ENCODE measurements around the gene ZBTB7C. TPM values are rescaled to one million over a fixed set of nuclear protein-coding genes. Genes with fewer than 3 reads are reported as not detected.

The ZBTB7C gene
- total RNA-seq, 1 experiment from 2014 or later = 0.18 TPM

GRCh38 chr18:48339692-48340091 lies 69.5 kb downstream of the ZBTB7C start:
- POLR2A ChIA-PET = no interaction called here
- H3K27ac Mint-ChIP-seq (ENCODE audit: unreplicated experiment) = no peak overlapping the region

GRCh38 chr18:48338915-48339314 lies 70.3 kb downstream of the ZBTB7C start:
- H3K4me3 ChIP-seq (ENCODE audit: low read depth, low read length) = no peak overlapping the region
- intact Hi-C loops (cut with micrococcal nuclease; ENCODE audit: unreplicated experiment) = no loop called here
- H3K4me3 Mint-ChIP-seq (ENCODE audit: unreplicated experiment) = no peak overlapping the region
- no peak overlapping the region for H3K27ac Mint-ChIP-seq (ENCODE audit: unreplicated experiment)
- no peaks in the 10 kb centered on the region for H3K27me3 Mint-ChIP-seq (ENCODE audit: insufficient read depth, unreplicated experiment)
- no peak for TF ChIP-seq CTCF (IDR thresholded peaks at IDR 0.05; ENCODE audit: insufficient read depth in 1 of 2, low read depth in 1 of 2, low read length in 1 of 2, severe bottlenecking in 1 of 2, unreplicated experiment in 1 of 2)
- H3K4me1 Mint-ChIP-seq (ENCODE audit: low read depth, unreplicated experiment) = peaks cover 7% of the 10 kb centered on the region
- H3K36me3 ChIP-seq (ENCODE audit: control insufficient read depth, insufficient read depth, low read length) = no peaks in the 10 kb centered on the region
- H3K27me3 ChIP-seq (replicated peaks; ENCODE audit: control insufficient read depth, insufficient read depth, low read length) = no peaks in the 10 kb centered on the region
- H3K9me3 ChIP-seq = no peaks in the 10 kb centered on the region
- no TSS peak for BruUV-seq (replicated peaks)
- H3K9me3 Mint-ChIP-seq (ENCODE audit: unreplicated experiment) = no peaks in the 10 kb centered on the region
- no peaks in the 10 kb centered on the region for H3K36me3 Mint-ChIP-seq (ENCODE audit: insufficient read depth, unreplicated experiment)
- no peak for DNase-seq
- POLR2A ChIA-PET = no interaction called here
- 0 out of 2 replicates have a peak, but pooled peaks cover 5% of the 10 kb centered on the region for H3K4me1 ChIP-seq
- CTCF ChIA-PET = no interaction called here

More at GRCh38 chr18:48339692-48340091, 69.5 kb downstream of the ZBTB7C start:
- no peak for DNase-seq
- H3K27me3 ChIP-seq (replicated peaks; ENCODE audit: control insufficient read depth, insufficient read depth, low read length) = no peaks in the 10 kb centered on the region
- Mint-ChIP-seq H3K27me3 (ENCODE audit: insufficient read depth, unreplicated experiment) (no peaks in the 10 kb centered on the region), H3K4me1 (ENCODE audit: low read depth, unreplicated experiment) (peaks cover 7% of the 10 kb centered on the region), H3K4me3 (ENCODE audit: unreplicated experiment) (no peak overlapping the region), H3K9me3 (ENCODE audit: unreplicated experiment) (no peaks in the 10 kb centered on the region), H3K36me3 (ENCODE audit: insufficient read depth, unreplicated experiment) (no peaks in the 10 kb centered on the region)
- no peak overlapping the region for H3K4me3 ChIP-seq (ENCODE audit: low read depth, low read length)
- CTCF ChIA-PET = no interaction called here
- no peaks in the 10 kb centered on the region for H3K9me3 ChIP-seq
- intact Hi-C loops (cut with micrococcal nuclease; ENCODE audit: unreplicated experiment) = no loop called here
- H3K4me1 ChIP-seq = 0 out of 2 replicates have a peak, but pooled peaks cover 5% of the 10 kb centered on the region
- no peak for TF ChIP-seq CTCF (IDR thresholded peaks at IDR 0.05; ENCODE audit: insufficient read depth in 1 of 2, low read depth in 1 of 2, low read length in 1 of 2, severe bottlenecking in 1 of 2, unreplicated experiment in 1 of 2)
- BruUV-seq (replicated peaks) = no TSS peak
- no peaks in the 10 kb centered on the region for H3K36me3 ChIP-seq (ENCODE audit: control insufficient read depth, insufficient read depth, low read length)

- Histone ChIP-seq H3K4me1 (0 out of 2 replicates have a peak, but pooled peaks cover 5% of the 10 kb centered on the region), H3K9me3 (no peaks in the 10 kb centered on the region), H3K36me3 (ENCODE audit: control insufficient read depth, insufficient read depth, low read length) (no peaks in the 10 kb centered on the region), H3K27me3 (replicated peaks; ENCODE audit: control insufficient read depth, insufficient read depth, low read length) (no peaks in the 10 kb centered on the region), H3K4me3 (ENCODE audit: low read depth, low read length) (no peak overlapping the region)
- intact Hi-C loops (cut with micrococcal nuclease; ENCODE audit: unreplicated experiment) = no loop called here
- no peak for TF ChIP-seq CTCF (IDR thresholded peaks at IDR 0.05; ENCODE audit: insufficient read depth in 1 of 2, low read depth in 1 of 2, low read length in 1 of 2, severe bottlenecking in 1 of 2, unreplicated experiment in 1 of 2)
- Mint-ChIP-seq H3K4me1 (ENCODE audit: low read depth, unreplicated experiment) (peaks cover 7% of the 10 kb centered on the region), H3K27me3 (ENCODE audit: insufficient read depth, unreplicated experiment) (no peaks in the 10 kb centered on the region), H3K36me3 (ENCODE audit: insufficient read depth, unreplicated experiment) (no peaks in the 10 kb centered on the region), H3K9me3 (ENCODE audit: unreplicated experiment) (no peaks in the 10 kb centered on the region), H3K4me3 (ENCODE audit: unreplicated experiment) (no peak overlapping the region), H3K27ac (ENCODE audit: unreplicated experiment) (no peak overlapping the region)
- ChIA-PET POLR2A (no interaction called here), CTCF (no interaction called here)
- BruUV-seq (replicated peaks) = no TSS peak
- no peak for DNase-seq
Measured at GRCh38 chr18:48337053-48337452, 72.1 kb downstream of the ZBTB7C start.
